ENCODE results near the gene MTCL1.

MTCL1 gene

GRCh38 chr18:8688216-8688800 lies 17.0 kb upstream of the MTCL1 start:
- no peak for DNase-seq

GRCh38 chr18:8688816-8689215 lies 16.5 kb upstream of the MTCL1 start:
- no peak for DNase-seq

GRCh38 chr18:8689517-8689916 lies 15.8 kb upstream of the MTCL1 start:
- DNase-seq: no peak

GRCh38 chr18:8694891-8695290 lies 10.5 kb upstream of the MTCL1 start:
- DNase-seq: no peak

- DNase-seq: no peak
These were observed 9.3 kb upstream of the MTCL1 start for GRCh38 chr18:8695932-8696517.

- DNase-seq: no peak
These were observed 8.6 kb upstream of the MTCL1 start for GRCh38 chr18:8696749-8697211.

- DNase-seq: no peak
These were observed 6.2 kb upstream of the MTCL1 start for GRCh38 chr18:8699126-8699525.

- DNase-seq: no peak
These were observed 5.4 kb upstream of the MTCL1 start for GRCh38 chr18:8699948-8700347.

- DNase-seq: no peak
These were observed 3.7 kb upstream of the MTCL1 start for GRCh38 chr18:8701546-8702118.

- no peak for DNase-seq
These were observed 2.7 kb upstream of the MTCL1 start for GRCh38 chr18:8702668-8703067.

- DNase-seq: no peak
These were observed 2.2 kb upstream of the MTCL1 start for GRCh38 chr18:8703092-8703709.

- no peak for DNase-seq
These were observed 1.5 kb upstream of the MTCL1 start for GRCh38 chr18:8703781-8704301.

GRCh38 chr18:8704361-8705237 lies 757 bp upstream of the MTCL1 start:
- DNase-seq: peak; percentile 69

- no peak for DNase-seq
These were observed 820 bp downstream of the MTCL1 start for GRCh38 chr18:8705961-8706790.

- DNase-seq: no peak
These were observed 1.6 kb downstream of the MTCL1 start for GRCh38 chr18:8706791-8707555.

GRCh38 chr18:8707556-8708300 lies 2.4 kb downstream of the MTCL1 start:
- no peak for DNase-seq

GRCh38 chr18:8708670-8709069 lies 3.3 kb downstream of the MTCL1 start:
- no peak for DNase-seq

GRCh38 chr18:8709248-8710059 lies 4.1 kb downstream of the MTCL1 start:
- DNase-seq: no peak

GRCh38 chr18:8711736-8712135 lies 6.4 kb downstream of the MTCL1 start:
- no peak for DNase-seq

GRCh38 chr18:8713691-8714090 lies 8.3 kb downstream of the MTCL1 start:
- no peak for DNase-seq
